ENCODE data around the gene COQ6. TPM values are rescaled to one million over a fixed set of nuclear protein-coding genes. Genes with fewer than 3 reads are reported as not detected.
"Not testable (repeated sequence)": the region's sequence is repeated elsewhere in the genome, so short reads cannot be mapped to it uniquely, and the experiment has no call there.

COQ6 gene
- total RNA-seq, 4 donors from 2014 or later, result 36.5 to 60.6 (median 42.2) TPM

- H3K27me3 ChIP-seq, result no peaks in the 10 kb centered on the region
- TF ChIP-seq CTCF (IDR thresholded peaks at IDR 0.05 in 4 of 5, conservative IDR thresholded peaks at IDR 0.05 in 1 of 5) (no peak), POLR2A (IDR thresholded peaks at IDR 0.05) (no peak)
- H3K4me1 ChIP-seq, result no peaks in the 10 kb centered on the region
- H3K27ac ChIP-seq, result peak overlapping the region in 1 of 4 donors; percentile 20
- H3K9me3 ChIP-seq, result no peaks in the 10 kb centered on the region
- intact Hi-C loops (cut with DNase I; ENCODE audit: low total_unique reads), result no loop called here
- peaks cover 0 to 21% of the 10 kb centered on the region in 2 donors for H3K36me3 ChIP-seq
- H3K4me3 ChIP-seq, result no peak overlapping the region
- DNase-seq, result no peak
- ATAC-seq, result no peak
- in situ Hi-C loops (cut with MboI; ENCODE audit: low sequenced_read_pairs in 4 of 4), result no loop called here
Observed at GRCh38 chr14:73916324-73916723, 33.8 kb upstream of the COQ6 start.

- intact Hi-C loops (cut with DNase I; ENCODE audit: low total_unique reads); H3K4me1 ChIP-seq; H3K27ac ChIP-seq; DNase-seq; H3K9me3 ChIP-seq; in situ Hi-C loops (cut with MboI; ENCODE audit: low sequenced_read_pairs in 4 of 4); ATAC-seq; H3K27me3 ChIP-seq; H3K4me3 ChIP-seq: not testable (repeated sequence)
- peaks cover 0 to 37% of the 10 kb centered on the region in 2 donors for H3K36me3 ChIP-seq
Observed at GRCh38 chr14:73919457-73919856, 30.6 kb upstream of the COQ6 start.

GRCh38 chr14:73924337-73924736, 25.8 kb upstream of the COQ6 start:
- H3K27ac ChIP-seq, result no peak overlapping the region
- H3K4me1 ChIP-seq, result no peaks in the 10 kb centered on the region
- intact Hi-C loops (cut with DNase I; ENCODE audit: low total_unique reads) (no loop called here), in situ Hi-C loops (cut with MboI; ENCODE audit: low sequenced_read_pairs in 4 of 4) (no loop called here)
- ATAC-seq (no peak), DNase-seq (no peak)
- H3K4me3 ChIP-seq, result no peak overlapping the region
- TF ChIP-seq POLR2A (IDR thresholded peaks at IDR 0.05), result no peak
- TF ChIP-seq CTCF (IDR thresholded peaks at IDR 0.05 in 4 of 5, conservative IDR thresholded peaks at IDR 0.05 in 1 of 5), result no peak
- peaks cover 0 to 83% of the 10 kb centered on the region in 2 donors for H3K36me3 ChIP-seq
- no peaks in the 10 kb centered on the region for H3K27me3 ChIP-seq
- no peaks in the 10 kb centered on the region for H3K9me3 ChIP-seq

- peaks cover 0 to 3% of the 10 kb centered on the region in 2 donors for H3K4me1 ChIP-seq
- ATAC-seq, result no peak
- in situ Hi-C loops (cut with MboI; ENCODE audit: low sequenced_read_pairs in 4 of 4), result no loop called here
Observed at GRCh38 chr14:73935666-73936065, 14.4 kb upstream of the COQ6 start.

GRCh38 chr14:73936548-73936947, 13.6 kb upstream of the COQ6 start:
- no peak overlapping the region for H3K4me3 ChIP-seq
- in situ Hi-C loops (cut with MboI; ENCODE audit: low sequenced_read_pairs in 4 of 4), result no loop called here
- ATAC-seq (no peak), DNase-seq (no peak)
- H3K36me3 ChIP-seq, result peaks cover 0 to 59% of the 10 kb centered on the region in 2 donors
- no peak for TF ChIP-seq CTCF (IDR thresholded peaks at IDR 0.05 in 4 of 5, conservative IDR thresholded peaks at IDR 0.05 in 1 of 5)
- no peaks in the 10 kb centered on the region for H3K27me3 ChIP-seq
- intact Hi-C loops (cut with DNase I; ENCODE audit: low total_unique reads), result no loop called here
- no peaks in the 10 kb centered on the region for H3K9me3 ChIP-seq
- no peak overlapping the region for H3K27ac ChIP-seq
- peaks cover 0 to 3% of the 10 kb centered on the region in 2 donors for H3K4me1 ChIP-seq

More at GRCh38 chr14:73935666-73936065, 14.4 kb upstream of the COQ6 start:
- Histone ChIP-seq H3K27me3 (no peaks in the 10 kb centered on the region), H3K36me3 (peaks cover 0 to 68% of the 10 kb centered on the region in 2 donors), H3K9me3 (no peaks in the 10 kb centered on the region), H3K4me3 (no peak overlapping the region), H3K27ac (no peak overlapping the region)
- intact Hi-C loops (cut with DNase I; ENCODE audit: low total_unique reads), result no loop called here
- DNase-seq, result no peak
- TF ChIP-seq POLR2A (IDR thresholded peaks at IDR 0.05) (no peak), CTCF (IDR thresholded peaks at IDR 0.05 in 4 of 5, conservative IDR thresholded peaks at IDR 0.05 in 1 of 5) (no peak)

Measured in gastrocnemius medialis (tissue), 4 donors.